PC-9 (cell line): ENCODE data around the gene NANOS3. TPM values are rescaled to one million over a fixed set of nuclear protein-coding genes. Genes with fewer than 3 reads are reported as not detected.

Experiments
- BruUV-seq: library from RNA; stranded (reverse); fragments of 400-500 nt; replicated peaks from 2 replicates; lab custom pipeline; 2021; lab: Mats Ljungman, UMichigan
- CTCF ChIA-PET: fragments of 300-600 bp; sonication (Branson Sonifier 250); formaldehyde crosslinking; loops from one replicate; lab custom pipeline; 2022; ENCODE audit warnings: antibody characterized with exemption; lab: Charles Lee
- POLR2A ChIA-PET: fragments of 300-600 bp; sonication (Branson Sonifier 250); formaldehyde crosslinking; loops from one replicate; lab custom pipeline; 2022; ENCODE audit warnings: antibody characterized with exemption; ENCODE audit not compliant: unreplicated experiment; lab: Charles Lee
- DNase-seq, 2 experiments: peaks; one replicate each; pipeline versions ENCODE4 v3.0.0 to v3.0.0-alpha.2; 2015 to 2022; ENCODE audit warnings: mixed read lengths in 1 of 2
- H2AFZ ChIP-seq: fragments of 200-600 bp; sonication (generic); 2 replicates; pipeline ENCODE4 v1.8.1; 2017; ENCODE audit warnings: antibody characterized with exemption
- H3F3A ChIP-seq: fragments of 200-600 bp; sonication (generic); 2 replicates; pipeline ENCODE4 v1.8.1; 2017; ENCODE audit warnings: antibody characterized with exemption, mild to moderate bottlenecking, low read depth; ENCODE audit not compliant: insufficient read depth
- H3K27ac ChIP-seq: fragments of 200-600 bp; sonication (generic); 2 replicates; pipeline ENCODE4 v1.6.1; 2016; ENCODE audit warnings: mixed run types
- H3K27me3 ChIP-seq: fragments of 200-600 bp; sonication (generic); 2 replicates; pipeline ENCODE4 v1.6.1; 2016; ENCODE audit warnings: low read depth, mixed run types; ENCODE audit not compliant: insufficient read depth
- H3K36me3 ChIP-seq: fragments of 200-600 bp; sonication (generic); 2 replicates; pipeline ENCODE4 v1.6.1; 2016; ENCODE audit warnings: low read depth, mixed run types
- H3K4me1 ChIP-seq: fragments of 200-600 bp; sonication (generic); replicated peaks from 2 replicates; pipeline ENCODE4 v1.6.1; 2016; ENCODE audit warnings: mixed run types; ENCODE audit not compliant: insufficient read depth
- H3K4me2 ChIP-seq: fragments of 200-600 bp; sonication (generic); 2 replicates; pipeline ENCODE4 v1.6.1; 2017; ENCODE audit warnings: mixed run types
- H3K4me3 ChIP-seq: fragments of 200-600 bp; sonication (generic); 2 replicates; pipeline ENCODE4 v1.6.1; 2016; ENCODE audit warnings: mixed run types
- H3K79me2 ChIP-seq: fragments of 200-600 bp; sonication (generic); 2 replicates; pipeline ENCODE4 v1.6.1; 2017; ENCODE audit warnings: low read depth, mixed run types
- H3K9me2 ChIP-seq: fragments of 200-600 bp; sonication (generic); 2 replicates; pipeline ENCODE4 v1.8.1; 2017; ENCODE audit warnings: mild to moderate bottlenecking; ENCODE audit not compliant: insufficient read depth
- H3K9me3 ChIP-seq: fragments of 200-600 bp; sonication (generic); 2 replicates; pipeline ENCODE4 v1.8.1; 2016; ENCODE audit warnings: low read depth; ENCODE audit not compliant: insufficient read depth
- H4K20me1 ChIP-seq: fragments of 200-600 bp; sonication (generic); 2 replicates; pipeline ENCODE4 v1.8.1; 2017; ENCODE audit not compliant: insufficient read depth
- CTCF ChIP-seq: fragments of 200-600 bp; sonication (generic); conservative IDR thresholded peaks from 2 replicates; pipeline ENCODE4 v1.6.1; 2017; ENCODE audit warnings: mixed run types, antibody characterized with exemption, mild to moderate bottlenecking, moderate library complexity
- EZH2 ChIP-seq: fragments of 200-600 bp; sonication (generic); IDR thresholded peaks from 2 replicates; pipeline ENCODE4 v1.8.0; 2017; ENCODE audit warnings: antibody characterized with exemption, low read depth
- intact Hi-C: fragments of 100-400 bp; cut with micrococcal nuclease; formaldehyde crosslinking; loops from one replicate; pipeline ENCODE4 v1.10.0; 2022; ENCODE audit not compliant: unreplicated experiment
- total RNA-seq: library from RNA; stranded (reverse); gene quantifications from 2 replicates; pipeline ENCODE4 v1.2.3, GENCODE V29; 2021

Gene NANOS3
- total RNA-seq, 1 experiment from 2014 or later = 2.1 TPM

GRCh38 chr19:13906910-13907309, 30.0 kb downstream of the NANOS3 start:
- ChIA-PET POLR2A (interaction anchor here (0.6 to 1.0 kb wide), 2 partner anchors 140 to 159 kb away, joined by 7 read pairs; a partner anchor contains a TSS), CTCF (interaction anchor here (0.6 kb wide), 1 partner anchor 326 kb away, joined by 3 read pairs; no protein-coding TSS in a partner anchor)
- Histone ChIP-seq H3K27me3 (no peaks in the 10 kb centered on the region), H3K4me1 (peaks cover 11% of the 10 kb centered on the region; the same call in 1 of the 2 replicates), H3K4me2 (peak overlapping the region; percentile 79), H4K20me1 (no peaks in the 10 kb centered on the region), H3K9me2 (no peaks in the 10 kb centered on the region), H3K4me3 (peak overlapping the region; percentile 69), H2AFZ (peak overlapping the region; percentile 60), H3K79me2 (peaks cover 20% of the 10 kb centered on the region), H3F3A (peaks cover 22% of the 10 kb centered on the region; the same call in 1 of the 2 replicates), H3K9me3 (no peaks in the 10 kb centered on the region), H3K27ac (no peak overlapping the region), H3K36me3 (peaks cover 17% of the 10 kb centered on the region)
- no peak for DNase-seq
- TF ChIP-seq CTCF (no peak), EZH2 (no peak)
- BruUV-seq = TSS peak; percentile 71
- intact Hi-C loops = no loop called here

- ChIA-PET POLR2A (no interaction called here), CTCF (no interaction called here)
- H3K9me2 ChIP-seq = no peaks in the 10 kb centered on the region
- H3K36me3 ChIP-seq = peaks cover 20% of the 10 kb centered on the region
- no peak overlapping the region for H2AFZ ChIP-seq
- H3K4me3 ChIP-seq = no peak overlapping the region
- H3K4me1 ChIP-seq = peaks cover 11% of the 10 kb centered on the region; the same call in 1 of the 2 replicates
- TF ChIP-seq CTCF (no peak), EZH2 (no peak)
- peaks cover 18% of the 10 kb centered on the region; the same call in 1 of the 2 replicates for H3F3A ChIP-seq
- H3K9me3 ChIP-seq = no peaks in the 10 kb centered on the region
- H3K27me3 ChIP-seq = no peaks in the 10 kb centered on the region
- no peaks in the 10 kb centered on the region for H4K20me1 ChIP-seq
- intact Hi-C loops = no loop called here
- no TSS peak for BruUV-seq
- no peak overlapping the region for H3K4me2 ChIP-seq
- peaks cover 20% of the 10 kb centered on the region for H3K79me2 ChIP-seq
- DNase-seq = no peak
- no peak overlapping the region for H3K27ac ChIP-seq
Observed at GRCh38 chr19:13908674-13909073, 31.7 kb downstream of the NANOS3 start.

GRCh38 chr19:13909430-13909829, 32.5 kb downstream of the NANOS3 start:
- TF ChIP-seq CTCF (no peak), EZH2 (no peak)
- no peak overlapping the region for H3K4me3 ChIP-seq
- no peaks in the 10 kb centered on the region for H3K9me3 ChIP-seq
- ChIA-PET CTCF (no interaction called here), POLR2A (no interaction called here)
- no TSS peak for BruUV-seq
- DNase-seq = no peak
- H2AFZ ChIP-seq = no peak overlapping the region
- H3F3A ChIP-seq = peaks cover 12% of the 10 kb centered on the region; the same call in 1 of the 2 replicates
- H3K27ac ChIP-seq = no peak overlapping the region
- peaks cover 20% of the 10 kb centered on the region for H3K79me2 ChIP-seq
- intact Hi-C loops = no loop called here
- H4K20me1 ChIP-seq = no peaks in the 10 kb centered on the region
- no peaks in the 10 kb centered on the region for H3K27me3 ChIP-seq
- H3K36me3 ChIP-seq = peaks cover 24% of the 10 kb centered on the region
- H3K4me1 ChIP-seq = peaks cover 11% of the 10 kb centered on the region; the same call in 1 of the 2 replicates
- no peak overlapping the region for H3K4me2 ChIP-seq
- H3K9me2 ChIP-seq = no peaks in the 10 kb centered on the region
